Liver (tissue), 9 donors: ENCODE measurements around the gene SANBR. TPM values are rescaled to one million over a fixed set of nuclear protein-coding genes. Genes with fewer than 3 reads are reported as not detected.

Experiments
- DNase-seq: peaks from one replicate; pipeline ENCODE4 v3.0.0-alpha.2; 2017; ENCODE audit warnings: low spot score
- H3K27ac ChIP-seq, 2 donors: one replicate each; pipeline ENCODE4 v1.7.0; 2013; ENCODE audit warnings: inconsistent platforms in 2 of 2, low read length in 2 of 2, control low read depth in 1 of 2, low read depth in 1 of 2, mild to moderate bottlenecking in 1 of 2
- H3K27me3 ChIP-seq, 4 donors: one replicate each; pipeline versions ENCODE4 v1.6.1 to v1.7.0; 2013; ENCODE audit warnings: low read length in 3 of 4, inconsistent platforms in 1 of 4, mild to moderate bottlenecking in 1 of 4, moderate library complexity in 1 of 4; ENCODE audit not compliant: control insufficient read depth in 4 of 4, insufficient read depth in 4 of 4
- H3K36me3 ChIP-seq, 4 donors: one replicate each; pipeline versions ENCODE4 v1.6.1 to v1.7.0; 2013; ENCODE audit warnings: low read length in 3 of 4, mild to moderate bottlenecking in 3 of 4, low read depth in 1 of 4, moderate library complexity in 1 of 4; ENCODE audit not compliant: control insufficient read depth in 4 of 4, insufficient read depth in 3 of 4
- H3K4me1 ChIP-seq, 4 donors: one replicate each; pipeline versions ENCODE4 v1.6.1 to v1.7.0; 2013; ENCODE audit warnings: low read length in 3 of 4, mild to moderate bottlenecking in 3 of 4, moderate library complexity in 1 of 4; ENCODE audit not compliant: control insufficient read depth in 4 of 4, insufficient read depth in 4 of 4
- H3K4me3 ChIP-seq, 3 donors: one replicate each; pipeline versions ENCODE4 v1.6.1 to v1.7.0; 2013; ENCODE audit warnings: low read length in 3 of 3, control low read depth in 1 of 3, low read depth in 1 of 3, mild to moderate bottlenecking in 1 of 3
- H3K9ac ChIP-seq, 2 donors: one replicate each; pipeline ENCODE4 v1.7.0; 2013; ENCODE audit warnings: low read length in 2 of 2, mild to moderate bottlenecking in 2 of 2, moderate library complexity in 2 of 2, control low read depth in 1 of 2, low read depth in 1 of 2
- H3K9me3 ChIP-seq, 4 donors: one replicate each; pipeline versions ENCODE4 v1.6.1 to v1.7.0; 2013; ENCODE audit warnings: low read length in 3 of 4; ENCODE audit not compliant: control insufficient read depth in 4 of 4
- ATF3 ChIP-seq: IDR thresholded peaks from 2 replicates; pipeline ENCODE4 v1.6.1; 2016; ENCODE audit warnings: antibody characterized with exemption
- CTCF ChIP-seq: fragments of 150-350 bp; IDR thresholded peaks from 2 replicates; pipeline ENCODE4 v1.5.1; 2017; ENCODE audit warnings: improper control_type of control experiment, low read depth, low read length; ENCODE audit not compliant: missing input control
- EGR1 ChIP-seq, 2 donors: IDR thresholded peaks; 2 replicates each; pipeline ENCODE4 v1.6.1; 2016 to 2018; ENCODE audit warnings: antibody characterized with exemption in 2 of 2, low read depth in 2 of 2
- FOXA1 ChIP-seq: IDR thresholded peaks from 2 replicates; pipeline ENCODE4 v1.6.1; 2016; ENCODE audit warnings: antibody characterized with exemption
- FOXA2 ChIP-seq: IDR thresholded peaks from 2 replicates; pipeline ENCODE4 v1.6.1; 2016; ENCODE audit warnings: antibody characterized with exemption
- GABPA ChIP-seq, 2 donors: IDR thresholded peaks in 1 of 2; conservative IDR thresholded peaks in 1 of 2; 2 replicates each; pipeline ENCODE4 v1.6.1; 2016; ENCODE audit warnings: antibody characterized with exemption in 2 of 2, mild to moderate bottlenecking in 1 of 2, moderate library complexity in 1 of 2
- HNF4A ChIP-seq, 2 donors: conservative IDR thresholded peaks; 2 replicates each; pipeline ENCODE4 v1.6.1; 2016; ENCODE audit warnings: antibody characterized with exemption in 2 of 2, mild to moderate bottlenecking in 2 of 2
- HNF4G ChIP-seq: IDR thresholded peaks from 2 replicates; pipeline ENCODE4 v1.6.1; 2016; ENCODE audit warnings: antibody characterized with exemption
- JUND ChIP-seq, 2 donors: IDR thresholded peaks; 2 replicates each; pipeline ENCODE4 v1.6.1; 2016; ENCODE audit warnings: antibody characterized with exemption in 2 of 2
- MAX ChIP-seq: IDR thresholded peaks from 2 replicates; pipeline ENCODE4 v1.6.1; 2016; ENCODE audit warnings: antibody characterized with exemption
- NR2F2 ChIP-seq: IDR thresholded peaks from 2 replicates; pipeline ENCODE4 v1.6.1; 2016; ENCODE audit warnings: antibody characterized with exemption
- RAD21 ChIP-seq, 2 donors: IDR thresholded peaks; 2 replicates each; pipeline ENCODE4 v1.6.1; 2016; ENCODE audit warnings: antibody characterized with exemption in 2 of 2, mild to moderate bottlenecking in 2 of 2
- REST ChIP-seq: IDR thresholded peaks from 2 replicates; pipeline ENCODE4 v1.6.1; 2016; ENCODE audit warnings: antibody characterized with exemption, mild to moderate bottlenecking
- RXRA ChIP-seq, 2 donors: IDR thresholded peaks; 2 replicates each; pipeline ENCODE4 v1.6.1; 2017 to 2018; ENCODE audit warnings: antibody characterized with exemption in 2 of 2, mild to moderate bottlenecking in 1 of 2
- SP1 ChIP-seq: IDR thresholded peaks from 2 replicates; pipeline ENCODE4 v1.6.1; 2018; ENCODE audit warnings: antibody characterized with exemption, mild to moderate bottlenecking
- TAF1 ChIP-seq: conservative IDR thresholded peaks from 2 replicates; pipeline ENCODE4 v1.6.1; 2016; ENCODE audit warnings: antibody characterized with exemption, mild to moderate bottlenecking
- YY1 ChIP-seq: IDR thresholded peaks from 2 replicates; pipeline ENCODE4 v1.6.1; 2016; ENCODE audit warnings: antibody characterized with exemption, mild to moderate bottlenecking
- ZBTB33 ChIP-seq: IDR thresholded peaks from 2 replicates; pipeline ENCODE4 v1.6.1; 2016; ENCODE audit warnings: antibody characterized with exemption
- WGBS: extraction: QIAGEN DNeasy Blood & Tissue Kit; methylation state at CpG from one replicate; pipeline ENCODE4 v1.1.7; 2013; 5-methylcytosine and 5-hydroxymethylcytosine counted together
- polyA plus RNA-seq, 2 donors: library from polyadenylated mRNA; stranded (reverse) in 1 of 2; unstranded in 1 of 2; fragments of 200-250 nt in 1 of 2; fragments of >200 nt in 1 of 2; fragmentation: Nextera tagmentation in 1 of 2; extraction: Ambion mirVana in 1 of 2; gene quantifications; one replicate each; pipeline versions ENCODE4 v1.2.1 to v1.2.3, GENCODE V29; 2013 to 2015
- total RNA-seq, 2 donors: library from RNA; depleted of rRNA; stranded (reverse); fragments of >200 nt; gene quantifications; one replicate each; pipeline ENCODE4 v1.2.3, GENCODE V29; 2014
- donor health status: healthy.
- donor health status: healthy.
- donor health status: healthy.
- donor health status: healthy.
- donor health status: healthy.

Gene SANBR
- total and polyA plus RNA-seq, 4 donors, result 0.59 to 6.2 (median 2.1) TPM

GRCh38 chr2:61059382-61059781 is 6.3 kb upstream of the SANBR start (continued):
- TF ChIP-seq ZBTB33 (no peak), EGR1 (IDR thresholded peaks at IDR 0.05; ENCODE audit: low read depth in 2 of 2) (no peak), FOXA2 (no peak), HNF4A (conservative IDR thresholded peaks at IDR 0.05) (no peak), FOXA1 (no peak), JUND (IDR thresholded peaks at IDR 0.05) (no peak), NR2F2 (no peak), MAX (no peak)

GRCh38 chr2:61074100-61074499 is 8.4 kb downstream of the SANBR start:
- H3K36me3 ChIP-seq, result peaks cover 0 to 2% (median under 1%) of the 10 kb centered on the region in 4 donors
- no peak overlapping the region for H3K27ac ChIP-seq
- no peak for DNase-seq
- TF ChIP-seq FOXA2, result no peak
- TF ChIP-seq HNF4A (conservative IDR thresholded peaks at IDR 0.05), result no peak
- no peak for TF ChIP-seq SP1
- TF ChIP-seq ATF3, result no peak
- no peak for TF ChIP-seq TAF1
- TF ChIP-seq MAX, result no peak
- no peak for TF ChIP-seq NR2F2
- no peak for TF ChIP-seq REST
- no peak for TF ChIP-seq CTCF
- TF ChIP-seq HNF4G, result no peak
- no peak for TF ChIP-seq YY1
- TF ChIP-seq FOXA1, result no peak
- TF ChIP-seq RAD21 (IDR thresholded peaks at IDR 0.05), result no peak
- no peak for TF ChIP-seq EGR1 (IDR thresholded peaks at IDR 0.05; ENCODE audit: low read depth in 2 of 2)
- TF ChIP-seq JUND (IDR thresholded peaks at IDR 0.05), result no peak
- TF ChIP-seq GABPA (IDR thresholded peaks at IDR 0.05 in 1 of 2, conservative IDR thresholded peaks at IDR 0.05 in 1 of 2), result no peak
- no peak for TF ChIP-seq RXRA (IDR thresholded peaks at IDR 0.05)
- no peak for TF ChIP-seq ZBTB33
- H3K4me3 ChIP-seq, result no peak overlapping the region
- H3K9ac ChIP-seq, result no peak overlapping the region
- no peaks in the 10 kb centered on the region for H3K4me1 ChIP-seq
- WGBS, result 96% methylated on average over 1 of the region's 1 CpG
- H3K9me3 ChIP-seq, result no peaks in the 10 kb centered on the region
- no peaks in the 10 kb centered on the region for H3K27me3 ChIP-seq
